Activated CD4-positive, CD25-positive, alpha-beta regulatory T cell treated with anti-CD3 and anti-CD28 coated beads, Interleukin-2, amount 50 U/mL, for 72 hours (primary cell): ENCODE measurements around the gene GMCL2.

ENCODE experiments used
- DNase-seq: peaks from one replicate; pipeline ENCODE4 v3.0.0; 2021

GMCL2 gene

DNA sequence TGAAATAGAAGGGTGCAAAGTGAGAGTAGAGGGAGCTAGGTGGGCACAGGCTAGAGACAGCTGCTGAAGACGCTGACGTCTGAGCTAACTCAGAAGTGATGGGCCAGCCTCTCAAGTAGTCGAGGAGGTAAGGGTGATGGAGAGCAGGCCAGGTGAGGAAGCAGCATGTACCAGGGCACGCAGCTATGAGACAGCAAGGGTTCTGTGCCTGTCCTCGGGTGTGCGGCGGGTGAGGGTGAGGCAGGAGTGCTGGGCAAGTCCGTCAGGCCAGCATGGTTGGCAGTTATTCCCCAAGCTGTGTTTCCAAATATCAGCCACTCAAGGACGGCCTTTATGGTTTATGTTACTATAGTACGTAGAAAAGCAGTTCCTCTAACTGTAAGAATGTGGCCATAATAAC is 50.2 kb downstream of the GMCL2 start:
- no peak for DNase-seq
